ENCODE results near the gene FIGN. TPM values are rescaled to one million over a fixed set of nuclear protein-coding genes. Genes with fewer than 3 reads are reported as not detected.

FIGN gene
- total and polyA plus RNA-seq, 4 experiments from 2014 or later: not detected

DNA sequence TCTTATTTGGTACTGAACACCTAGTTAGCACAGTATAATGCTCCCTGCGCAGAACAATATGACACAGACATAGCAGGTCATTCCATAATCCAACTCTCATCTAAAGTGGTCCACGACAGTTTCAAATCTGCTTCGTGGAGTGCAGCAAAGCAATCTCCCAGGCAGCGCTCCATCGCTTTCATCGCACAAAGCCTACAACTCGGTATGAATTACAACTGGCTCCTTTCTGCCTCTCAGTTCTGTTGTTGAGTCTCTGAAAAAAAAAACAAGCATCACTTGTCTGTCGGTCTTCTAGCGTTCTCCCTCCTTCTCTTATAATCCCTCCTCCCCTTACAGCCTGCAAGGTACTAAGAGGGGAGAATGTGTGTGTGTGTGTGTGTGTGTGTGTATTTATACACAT lies 123.5 kb downstream of the FIGN start:
- Histone ChIP-seq H3K4me1 (ENCODE audit: insufficient read depth, low read length) (no peaks in the 10 kb centered on the region), H3K9me3 (ENCODE audit: control insufficient read depth in 1 of 2, low read length in 2 of 2) (no peaks in the 10 kb centered on the region), H3K27me3 (ENCODE audit: insufficient read depth, low read length) (no peaks in the 10 kb centered on the region), H3K36me3 (ENCODE audit: insufficient read depth, low read length) (no peaks in the 10 kb centered on the region), H3K27ac (ENCODE audit: low read depth, low read length) (no peak overlapping the region), H3K4me3 (ENCODE audit: low read length in 2 of 2) (no peak overlapping the region)
- POLR2A ChIA-PET (ENCODE audit: partially characterized antibody): no interaction called here
- Mint-ChIP-seq H3K27ac (no peak overlapping the region), H3K4me1 (no peaks in the 10 kb centered on the region), H3K4me3 (no peak overlapping the region), H3K36me3 (no peaks in the 10 kb centered on the region), H3K27me3 (no peaks in the 10 kb centered on the region), H3K9me3 (peaks cover 0 to 12% (median 1%) of the 10 kb centered on the region in 8 donors)
- CTCF ChIA-PET (ENCODE audit: partially characterized antibody): no interaction called here
- DNase-seq: no peak
- intact Hi-C loops (cut with micrococcal nuclease): no loop called here

GRCh38 chr2:163611557-163611906 lies 124.3 kb downstream of the FIGN start:
- no peaks in the 10 kb centered on the region for H3K4me1 ChIP-seq (ENCODE audit: insufficient read depth, low read length)
- H3K27ac Mint-ChIP-seq: no peak overlapping the region
- H3K27ac ChIP-seq (ENCODE audit: low read depth, low read length): no peak overlapping the region
- no peaks in the 10 kb centered on the region for H3K27me3 Mint-ChIP-seq
- ChIA-PET POLR2A (ENCODE audit: partially characterized antibody) (no interaction called here), CTCF (ENCODE audit: partially characterized antibody) (no interaction called here)
- no peak overlapping the region for H3K4me3 ChIP-seq (ENCODE audit: low read length in 2 of 2)
- no peaks in the 10 kb centered on the region for H3K36me3 Mint-ChIP-seq
- no peak overlapping the region for H3K4me3 Mint-ChIP-seq
- H3K9me3 Mint-ChIP-seq: peaks cover 0 to 12% (median 1%) of the 10 kb centered on the region in 8 donors
- no peaks in the 10 kb centered on the region for H3K27me3 ChIP-seq (ENCODE audit: insufficient read depth, low read length)
- no peak for DNase-seq
- H3K9me3 ChIP-seq (ENCODE audit: control insufficient read depth in 1 of 2, low read length in 2 of 2): no peaks in the 10 kb centered on the region
- H3K4me1 Mint-ChIP-seq: no peaks in the 10 kb centered on the region
- intact Hi-C loops (cut with micrococcal nuclease): no loop called here
- H3K36me3 ChIP-seq (ENCODE audit: insufficient read depth, low read length): no peaks in the 10 kb centered on the region

DNA sequence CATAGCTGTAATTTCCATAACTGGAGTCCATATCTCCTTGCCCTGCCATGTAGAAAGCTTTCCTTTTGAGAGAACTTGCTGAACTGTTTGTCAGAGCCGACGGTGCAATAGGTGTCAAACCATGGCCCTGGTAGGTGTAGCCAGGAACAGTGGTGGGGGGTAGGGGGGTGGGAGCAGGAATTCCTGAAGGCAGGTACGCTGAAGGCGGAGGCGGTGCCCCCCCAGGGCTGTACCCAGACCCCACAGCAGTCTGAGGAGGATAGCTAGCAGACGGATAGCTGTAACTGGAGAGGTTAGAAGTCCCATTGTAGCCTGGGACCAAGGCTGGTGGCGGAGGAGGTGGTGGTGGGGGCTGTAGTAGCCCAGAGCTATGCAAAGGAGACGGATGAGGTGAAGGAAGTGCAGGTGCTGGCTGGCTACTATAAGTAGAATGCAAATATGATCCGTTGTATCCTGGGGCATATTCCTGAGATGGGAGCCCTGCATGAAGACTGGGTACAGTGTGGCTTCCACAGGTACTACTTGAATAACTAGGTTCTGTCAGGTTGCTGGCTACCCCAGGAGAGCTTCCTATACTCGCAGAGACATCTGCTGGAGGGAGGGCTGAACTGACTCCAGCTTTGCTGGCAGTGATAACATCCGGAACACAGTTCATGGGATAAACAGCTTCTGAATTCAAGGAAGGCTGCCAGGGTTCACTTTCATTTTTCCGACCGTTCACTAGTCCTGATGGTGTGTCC lies 124.8 kb downstream of the FIGN start:
- H3K27me3 Mint-ChIP-seq: no peaks in the 10 kb centered on the region
- H3K9me3 ChIP-seq (ENCODE audit: control insufficient read depth in 1 of 2, low read length in 2 of 2): no peaks in the 10 kb centered on the region
- no peaks in the 10 kb centered on the region for H3K36me3 ChIP-seq (ENCODE audit: insufficient read depth, low read length)
- no peaks in the 10 kb centered on the region for H3K4me1 Mint-ChIP-seq
- no peaks in the 10 kb centered on the region for H3K27me3 ChIP-seq (ENCODE audit: insufficient read depth, low read length)
- ChIA-PET CTCF (ENCODE audit: partially characterized antibody) (no interaction called here), POLR2A (ENCODE audit: partially characterized antibody) (no interaction called here)
- no peak overlapping the region for H3K4me3 ChIP-seq (ENCODE audit: low read length in 2 of 2)
- DNase-seq: no peak
- no peak overlapping the region for H3K27ac Mint-ChIP-seq
- H3K4me3 Mint-ChIP-seq: no peak overlapping the region
- H3K36me3 Mint-ChIP-seq: no peaks in the 10 kb centered on the region
- H3K4me1 ChIP-seq (ENCODE audit: insufficient read depth, low read length): no peaks in the 10 kb centered on the region
- H3K27ac ChIP-seq (ENCODE audit: low read depth, low read length): no peak overlapping the region
- intact Hi-C loops (cut with micrococcal nuclease): no loop called here
- peaks cover 0 to 12% (median 2%) of the 10 kb centered on the region in 8 donors for H3K9me3 Mint-ChIP-seq

GRCh38 chr2:163607630-163608029 lies 128.2 kb downstream of the FIGN start:
- Mint-ChIP-seq H3K27me3 (no peaks in the 10 kb centered on the region), H3K36me3 (no peaks in the 10 kb centered on the region), H3K4me1 (no peaks in the 10 kb centered on the region), H3K4me3 (no peak overlapping the region), H3K9me3 (peaks cover 0 to 11% (median 2%) of the 10 kb centered on the region in 8 donors), H3K27ac (no peak overlapping the region)
- ChIA-PET CTCF (ENCODE audit: partially characterized antibody) (no interaction called here), POLR2A (ENCODE audit: partially characterized antibody) (no interaction called here)
- intact Hi-C loops (cut with micrococcal nuclease): no loop called here
- H3K27ac ChIP-seq (ENCODE audit: low read depth, low read length): no peak overlapping the region
- no peaks in the 10 kb centered on the region for H3K36me3 ChIP-seq (ENCODE audit: insufficient read depth, low read length)
- no peak for DNase-seq
- H3K4me1 ChIP-seq (ENCODE audit: insufficient read depth, low read length): no peaks in the 10 kb centered on the region
- no peaks in the 10 kb centered on the region for H3K27me3 ChIP-seq (ENCODE audit: insufficient read depth, low read length)
- no peaks in the 10 kb centered on the region for H3K9me3 ChIP-seq (ENCODE audit: control insufficient read depth in 1 of 2, low read length in 2 of 2)
- no peak overlapping the region for H3K4me3 ChIP-seq (ENCODE audit: low read length in 2 of 2)

DNA sequence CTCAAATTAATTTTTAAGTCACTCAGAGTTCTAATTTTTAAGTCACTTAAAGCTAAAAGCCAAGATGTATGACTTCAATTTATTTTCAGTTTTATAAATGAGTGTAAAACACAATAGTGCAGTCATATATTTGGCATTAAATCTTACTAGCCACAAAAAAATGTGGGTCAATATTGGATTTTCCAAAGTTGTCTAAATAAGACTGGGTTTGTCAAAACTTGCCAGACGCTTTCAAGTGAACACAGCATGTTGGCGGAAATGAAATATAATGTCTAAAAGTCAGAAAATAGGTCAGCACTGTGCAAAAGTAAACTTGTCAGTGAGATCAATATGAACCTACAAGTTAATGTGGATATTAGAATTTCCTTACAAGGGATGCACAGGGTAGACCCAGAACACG lies 128.9 kb downstream of the FIGN start:
- H3K27ac ChIP-seq (ENCODE audit: low read depth, low read length): no peak overlapping the region
- Mint-ChIP-seq H3K4me3 (no peak overlapping the region), H3K27me3 (no peaks in the 10 kb centered on the region), H3K36me3 (no peaks in the 10 kb centered on the region), H3K4me1 (no peaks in the 10 kb centered on the region), H3K27ac (no peak overlapping the region), H3K9me3 (peaks cover 0 to 5% (median 0%) of the 10 kb centered on the region in 8 donors)
- H3K4me3 ChIP-seq (ENCODE audit: low read length in 2 of 2): no peak overlapping the region
- no peaks in the 10 kb centered on the region for H3K27me3 ChIP-seq (ENCODE audit: insufficient read depth, low read length)
- H3K4me1 ChIP-seq (ENCODE audit: insufficient read depth, low read length): no peaks in the 10 kb centered on the region
- H3K9me3 ChIP-seq (ENCODE audit: control insufficient read depth in 1 of 2, low read length in 2 of 2): no peaks in the 10 kb centered on the region
- intact Hi-C loops (cut with micrococcal nuclease): no loop called here
- H3K36me3 ChIP-seq (ENCODE audit: insufficient read depth, low read length): no peaks in the 10 kb centered on the region
- CTCF ChIA-PET (ENCODE audit: partially characterized antibody): interaction anchor here (0.7 kb wide), 1 partner anchor 13 kb away, joined by 3 read pairs; no protein-coding TSS in a partner anchor
- DNase-seq: no peak
- POLR2A ChIA-PET (ENCODE audit: partially characterized antibody): no interaction called here

DNA sequence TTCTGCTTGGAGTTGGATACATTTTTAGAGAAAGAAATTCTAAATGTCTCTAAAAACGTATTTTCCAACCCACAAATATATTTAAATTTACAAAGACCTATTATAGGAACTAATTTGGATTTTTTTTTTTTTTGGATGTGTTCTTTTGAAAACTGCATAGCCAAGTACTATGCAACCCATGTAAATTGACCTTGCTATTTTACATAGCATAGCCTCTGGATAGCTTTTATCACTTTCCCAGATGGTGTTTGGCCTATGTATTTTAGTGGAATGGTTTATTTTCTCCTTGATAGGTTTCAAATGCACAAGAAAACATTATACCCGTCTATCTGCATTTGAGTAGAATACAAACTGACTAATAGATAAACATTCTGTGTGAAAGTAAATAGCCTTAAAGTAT lies 130.0 kb downstream of the FIGN start:
- H3K36me3 Mint-ChIP-seq: no peaks in the 10 kb centered on the region
- no peaks in the 10 kb centered on the region for H3K9me3 ChIP-seq (ENCODE audit: control insufficient read depth in 1 of 2, low read length in 2 of 2)
- no peak overlapping the region for H3K27ac ChIP-seq (ENCODE audit: low read depth, low read length)
- no peaks in the 10 kb centered on the region for H3K27me3 ChIP-seq (ENCODE audit: insufficient read depth, low read length)
- H3K4me3 ChIP-seq (ENCODE audit: low read length in 2 of 2): no peak overlapping the region
- ChIA-PET POLR2A (ENCODE audit: partially characterized antibody) (no interaction called here), CTCF (ENCODE audit: partially characterized antibody) (no interaction called here)
- H3K36me3 ChIP-seq (ENCODE audit: insufficient read depth, low read length): no peaks in the 10 kb centered on the region
- H3K27me3 Mint-ChIP-seq: no peaks in the 10 kb centered on the region
- DNase-seq: no peak
- intact Hi-C loops (cut with micrococcal nuclease): no loop called here
- H3K9me3 Mint-ChIP-seq: peaks cover 0 to 5% (median 0%) of the 10 kb centered on the region in 8 donors
- H3K27ac Mint-ChIP-seq: no peak overlapping the region
- H3K4me1 ChIP-seq (ENCODE audit: insufficient read depth, low read length): no peaks in the 10 kb centered on the region
- no peaks in the 10 kb centered on the region for H3K4me1 Mint-ChIP-seq
- no peak overlapping the region for H3K4me3 Mint-ChIP-seq

GRCh38 chr2:163604941-163605555 lies 130.8 kb downstream of the FIGN start:
- POLR2A ChIA-PET (ENCODE audit: partially characterized antibody): no interaction called here
- CTCF ChIA-PET (ENCODE audit: partially characterized antibody): no interaction called here
- Mint-ChIP-seq H3K4me3 (no peak overlapping the region), H3K27me3 (no peaks in the 10 kb centered on the region), H3K9me3 (peaks cover 0 to 5% (median 0%) of the 10 kb centered on the region in 8 donors), H3K27ac (no peak overlapping the region), H3K4me1 (no peaks in the 10 kb centered on the region), H3K36me3 (no peaks in the 10 kb centered on the region)
- no peak overlapping the region for H3K27ac ChIP-seq (ENCODE audit: low read depth, low read length)
- DNase-seq: no peak
- no peaks in the 10 kb centered on the region for H3K27me3 ChIP-seq (ENCODE audit: insufficient read depth, low read length)
- intact Hi-C loops (cut with micrococcal nuclease): no loop called here
- H3K4me1 ChIP-seq (ENCODE audit: insufficient read depth, low read length): no peaks in the 10 kb centered on the region
- no peak overlapping the region for H3K4me3 ChIP-seq (ENCODE audit: low read length in 2 of 2)
- H3K9me3 ChIP-seq (ENCODE audit: control insufficient read depth in 1 of 2, low read length in 2 of 2): no peaks in the 10 kb centered on the region
- H3K36me3 ChIP-seq (ENCODE audit: insufficient read depth, low read length): no peaks in the 10 kb centered on the region

Data from CD4-positive, alpha-beta memory T cell (primary cell).